COR-L47 (cell line): ENCODE data around the gene SLC2A1.

Source experiments
- DNase-seq: peaks from one replicate; lab custom pipeline; 2025; lab: John Stamatoyannopoulos, UW

The SLC2A1 gene

GRCh38 chr1:42958488-42959319 is at the start of gene SLC2A1:
Gene SLC2A1, minus strand, starts transcription at chr1:42958868. Its CDS starts 217 bp downstream, at chr1:42958651.
- DNase-seq, result peak; percentile 94

- no peak for DNase-seq
Measured at GRCh38 chr1:43007377-43008114, 48.9 kb upstream of the SLC2A1 start.

- no peak for DNase-seq
Measured at GRCh38 chr1:43005460-43006361, 47.0 kb upstream of the SLC2A1 start.

- DNase-seq, result no peak
Measured at GRCh38 chr1:43004587-43005459, 46.2 kb upstream of the SLC2A1 start.

- no peak for DNase-seq
Measured at GRCh38 chr1:43002766-43003165, 44.1 kb upstream of the SLC2A1 start.

GRCh38 chr1:43002116-43002515 is 43.4 kb upstream of the SLC2A1 start:
- no peak for DNase-seq

GRCh38 chr1:43001434-43001833 is 42.8 kb upstream of the SLC2A1 start:
- DNase-seq, result no peak

- no peak for DNase-seq
Measured at GRCh38 chr1:43000271-43000670, 41.6 kb upstream of the SLC2A1 start.

- DNase-seq, result no peak
Measured at GRCh38 chr1:42999308-42999707, 40.6 kb upstream of the SLC2A1 start.

- no peak for DNase-seq
Measured at GRCh38 chr1:42998386-42998785, 39.7 kb upstream of the SLC2A1 start.

GRCh38 chr1:42996384-42996970 is 37.8 kb upstream of the SLC2A1 start:
- DNase-seq, result no peak

GRCh38 chr1:42993502-42994136 is 35.0 kb upstream of the SLC2A1 start:
- DNase-seq, result no peak

- DNase-seq, result no peak
Measured at GRCh38 chr1:42992054-42992571, 33.4 kb upstream of the SLC2A1 start.

GRCh38 chr1:42990757-42991346 is 32.2 kb upstream of the SLC2A1 start:
- DNase-seq, result no peak

- DNase-seq, result no peak
Measured at GRCh38 chr1:42983693-42984092, 25.0 kb upstream of the SLC2A1 start.

GRCh38 chr1:42983253-42983652 is 24.6 kb upstream of the SLC2A1 start:
- no peak for DNase-seq

- no peak for DNase-seq
Measured at GRCh38 chr1:42982641-42983040, 24.0 kb upstream of the SLC2A1 start.

- DNase-seq, result no peak
Measured at GRCh38 chr1:42981871-42982270, 23.2 kb upstream of the SLC2A1 start.

- no peak for DNase-seq
Measured at GRCh38 chr1:42981255-42981805, 22.7 kb upstream of the SLC2A1 start.
